ENCODE data around the gene PAK1.

Gene PAK1

GRCh38 chr11:77278595-77279506 lies 195.0 kb downstream of the PAK1 start:
- Histone ChIP-seq H3K9me3 (no peaks in the 10 kb centered on the region), H3K4me3 (no peak overlapping the region), H3K27ac (no peak overlapping the region), H3K36me3 (no peaks in the 10 kb centered on the region), H3K27me3 (no peaks in the 10 kb centered on the region), H3K4me1 (no peaks in the 10 kb centered on the region)
- TF ChIP-seq CTCF (IDR thresholded peaks at IDR 0.05) = no peak
- intact Hi-C loops (cut with DNase I; ENCODE audit: low total_unique reads) = no loop called here
- no peak for DNase-seq

- no peaks in the 10 kb centered on the region for H3K36me3 ChIP-seq
- TF ChIP-seq CTCF (IDR thresholded peaks at IDR 0.05) = no peak
- no peak for DNase-seq
- H3K27ac ChIP-seq = no peak overlapping the region
- H3K9me3 ChIP-seq = no peaks in the 10 kb centered on the region
- no peaks in the 10 kb centered on the region for H3K27me3 ChIP-seq
- intact Hi-C loops (cut with DNase I; ENCODE audit: low total_unique reads) = no loop called here
- H3K4me1 ChIP-seq = no peaks in the 10 kb centered on the region
- no peak overlapping the region for H3K4me3 ChIP-seq
These were observed 197.6 kb downstream of the PAK1 start for GRCh38 chr11:77276271-77276670.
